HepG2 (cell line): Measurements from ENCODE around the gene DLX4.

ENCODE experiments used
- CTCF ChIP-seq: sonication (generic); formaldehyde crosslinking; IDR thresholded peaks from 2 replicates; pipeline ENCODE4 v1.5.0; 2020; ENCODE audit warnings: mild to moderate bottlenecking, missing genetic modification reagents, moderate library complexity
- ZNF138 ChIP-seq: sonication (generic); formaldehyde crosslinking; IDR thresholded peaks from 2 replicates; pipeline ENCODE4 v1.5.0; 2020; ENCODE audit warnings: mild to moderate bottlenecking, low read depth, missing genetic modification reagents

- TF ChIP-seq CTCF (no peak), ZNF138 (CRISPR knock-in tag) (no peak)
Measured at GRCh38 chr17:49956780-49957179, 12.2 kb upstream of the DLX4 start.
